CD4-positive, alpha-beta T cell treated with Interferon gamma for 1 hour (primary cell): ENCODE results near the gene HSF2BP.
"Not testable (repeated sequence)": the region's sequence is repeated elsewhere in the genome, so short reads cannot be mapped to it uniquely, and the experiment has no call there.

Source experiments
- DNase-seq: peaks from one replicate; pipeline ENCODE4 v3.0.0-alpha.2; 2020

HSF2BP gene

GRCh38 chr21:43616861-43617260 lies 42.4 kb downstream of the HSF2BP start:
- DNase-seq: not testable (repeated sequence)

DNA sequence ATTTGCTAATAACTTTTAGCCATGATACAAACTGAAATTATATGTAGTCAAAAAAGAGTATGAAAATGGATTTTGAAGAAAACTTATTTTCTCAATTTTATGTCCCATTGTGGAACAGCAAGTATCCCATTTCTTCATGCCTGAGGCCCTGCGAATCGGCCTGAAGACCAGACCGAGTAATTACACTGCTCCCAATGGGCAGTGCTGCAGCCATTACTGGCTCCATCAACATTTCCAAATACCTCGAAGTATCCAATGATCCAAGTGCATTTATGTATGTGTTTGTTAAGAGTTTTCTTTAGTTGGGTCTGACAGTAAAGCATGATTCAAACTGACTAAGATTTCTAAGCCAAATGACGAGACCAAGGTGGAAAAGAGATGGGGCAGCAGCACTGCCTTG lies 44.4 kb downstream of the HSF2BP start:
- DNase-seq: no peak

DNA sequence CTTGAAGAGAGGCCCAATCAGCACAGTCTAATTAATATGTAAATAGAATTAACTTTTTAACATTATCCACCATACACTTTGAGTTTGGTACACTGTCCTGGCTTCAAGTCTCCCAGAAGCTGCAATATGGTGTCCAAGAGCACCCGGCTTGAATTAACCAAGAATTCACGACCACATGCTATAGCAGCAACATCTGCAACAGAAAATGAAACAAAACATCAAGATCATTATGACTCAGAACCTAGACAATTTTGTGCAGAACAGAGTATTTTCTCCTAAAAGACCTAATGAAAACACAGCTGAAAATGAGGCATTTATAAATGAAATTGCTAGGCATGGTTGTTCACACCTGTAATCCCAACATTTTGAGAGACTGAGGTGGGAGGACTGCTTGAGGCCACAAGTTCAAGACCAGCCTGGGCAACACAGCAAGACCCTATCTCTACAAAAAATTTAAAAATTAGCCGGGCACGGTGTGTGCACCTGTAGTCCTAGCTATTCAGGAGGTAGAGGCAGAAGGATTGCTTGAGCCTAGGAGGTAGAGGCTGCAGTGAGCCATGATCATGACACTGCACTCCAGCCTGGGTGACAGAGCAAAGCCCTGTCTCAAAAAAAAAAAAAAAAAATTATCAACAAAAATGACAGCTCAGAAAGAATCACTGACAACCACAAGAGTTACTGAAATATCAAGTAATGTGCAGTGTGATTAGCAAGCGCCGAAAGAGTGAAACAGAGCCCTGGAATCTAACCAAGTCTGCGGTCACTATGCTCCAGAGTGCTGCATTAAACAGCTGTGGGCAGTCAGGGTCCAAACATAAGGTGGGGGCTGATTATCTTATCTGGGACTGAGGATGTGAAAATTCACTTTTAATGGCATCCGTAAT lies 45.3 kb downstream of the HSF2BP start:
- no peak for DNase-seq

DNA sequence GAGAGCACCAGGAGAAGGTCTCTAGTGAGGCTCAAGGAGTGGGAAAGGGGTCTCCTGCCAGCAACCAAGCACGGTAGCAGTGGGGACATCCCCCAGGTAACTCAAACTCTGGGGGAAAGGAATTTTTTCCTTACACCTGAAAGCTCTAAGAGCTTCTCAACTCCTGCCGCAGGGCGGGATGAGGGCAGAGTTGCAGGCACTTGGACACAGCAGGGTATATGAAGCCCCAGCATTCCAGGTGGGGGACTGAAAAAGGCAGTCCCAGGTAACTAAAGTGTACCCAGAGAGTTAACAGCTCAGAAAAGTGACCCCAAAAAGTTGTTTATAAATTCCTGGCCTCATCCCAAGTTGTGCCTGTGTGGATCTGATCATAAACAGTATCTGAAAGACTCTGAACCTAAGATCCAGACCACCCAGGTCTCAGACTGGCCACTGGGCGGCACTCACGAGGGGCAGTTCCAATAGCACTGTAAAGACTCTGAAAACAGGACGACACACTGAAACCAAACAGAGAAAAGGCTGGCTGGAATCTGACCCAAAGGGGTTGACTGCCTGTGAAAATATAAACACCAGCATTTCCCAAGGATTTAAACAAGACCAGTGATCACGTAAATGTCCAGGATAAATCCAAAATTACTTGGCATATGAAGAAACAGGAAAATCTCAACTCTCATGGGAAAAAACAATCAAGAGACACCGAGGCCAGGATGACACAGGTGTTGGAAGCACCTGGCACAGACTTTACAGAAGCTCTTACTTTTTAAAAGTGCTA lies 47.5 kb downstream of the HSF2BP start:
- DNase-seq: peak; percentile 14

- DNase-seq: no peak
Observed at GRCh38 chr21:43609501-43610340, 49.6 kb downstream of the HSF2BP start.

GRCh38 chr21:43608664-43609063 lies 50.6 kb downstream of the HSF2BP start:
- no peak for DNase-seq

GRCh38 chr21:43608225-43608624 lies 51.1 kb downstream of the HSF2BP start:
- no peak for DNase-seq

- no peak for DNase-seq
Observed at GRCh38 chr21:43605320-43606215, 53.7 kb downstream of the HSF2BP start.

DNA sequence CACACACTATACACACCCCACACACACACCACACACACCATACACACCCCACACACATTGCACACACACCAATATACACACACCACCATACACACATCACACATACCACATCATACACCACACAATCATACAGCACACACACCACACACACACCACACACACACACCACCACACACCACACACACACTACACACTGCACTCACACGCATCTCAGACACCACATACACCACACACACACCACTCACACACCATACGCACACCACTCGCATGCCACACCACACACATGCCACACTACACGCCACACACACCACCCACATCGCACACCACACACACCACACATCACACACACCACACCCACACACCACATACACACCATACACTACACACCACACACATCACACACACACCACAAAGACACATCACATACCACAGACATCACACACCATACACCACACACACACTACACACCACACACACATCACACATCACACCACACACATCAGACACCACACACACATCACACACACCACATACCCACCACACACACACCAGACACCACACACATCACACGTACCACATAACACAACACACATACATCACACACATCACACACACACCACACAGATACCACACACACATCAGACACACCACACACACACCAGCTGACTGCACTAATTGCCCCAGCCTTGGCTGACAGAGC lies 54.6 kb downstream of the HSF2BP start:
- DNase-seq: no peak

GRCh38 chr21:43603641-43604504 lies 55.4 kb downstream of the HSF2BP start:
- no peak for DNase-seq

DNA sequence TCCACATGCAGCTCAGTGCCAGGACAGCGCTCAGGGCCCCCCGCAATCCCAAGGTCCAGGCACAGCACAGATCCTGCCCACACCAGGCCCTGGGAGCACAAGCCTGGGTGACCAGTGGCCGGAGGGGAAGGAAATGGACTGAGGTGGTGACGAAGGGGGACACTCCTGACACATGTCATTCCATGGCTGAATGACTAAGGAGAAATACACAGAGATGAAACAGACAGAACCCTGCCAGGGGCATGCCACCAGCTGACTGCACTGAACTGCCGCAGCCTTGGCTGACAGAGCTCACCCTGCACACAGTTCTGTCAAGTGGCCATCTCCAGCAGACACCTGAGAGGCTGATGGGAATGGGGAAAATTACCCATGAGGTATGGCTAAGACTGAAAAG lies 56.1 kb downstream of the HSF2BP start:
- peak; percentile 5 for DNase-seq

DNA sequence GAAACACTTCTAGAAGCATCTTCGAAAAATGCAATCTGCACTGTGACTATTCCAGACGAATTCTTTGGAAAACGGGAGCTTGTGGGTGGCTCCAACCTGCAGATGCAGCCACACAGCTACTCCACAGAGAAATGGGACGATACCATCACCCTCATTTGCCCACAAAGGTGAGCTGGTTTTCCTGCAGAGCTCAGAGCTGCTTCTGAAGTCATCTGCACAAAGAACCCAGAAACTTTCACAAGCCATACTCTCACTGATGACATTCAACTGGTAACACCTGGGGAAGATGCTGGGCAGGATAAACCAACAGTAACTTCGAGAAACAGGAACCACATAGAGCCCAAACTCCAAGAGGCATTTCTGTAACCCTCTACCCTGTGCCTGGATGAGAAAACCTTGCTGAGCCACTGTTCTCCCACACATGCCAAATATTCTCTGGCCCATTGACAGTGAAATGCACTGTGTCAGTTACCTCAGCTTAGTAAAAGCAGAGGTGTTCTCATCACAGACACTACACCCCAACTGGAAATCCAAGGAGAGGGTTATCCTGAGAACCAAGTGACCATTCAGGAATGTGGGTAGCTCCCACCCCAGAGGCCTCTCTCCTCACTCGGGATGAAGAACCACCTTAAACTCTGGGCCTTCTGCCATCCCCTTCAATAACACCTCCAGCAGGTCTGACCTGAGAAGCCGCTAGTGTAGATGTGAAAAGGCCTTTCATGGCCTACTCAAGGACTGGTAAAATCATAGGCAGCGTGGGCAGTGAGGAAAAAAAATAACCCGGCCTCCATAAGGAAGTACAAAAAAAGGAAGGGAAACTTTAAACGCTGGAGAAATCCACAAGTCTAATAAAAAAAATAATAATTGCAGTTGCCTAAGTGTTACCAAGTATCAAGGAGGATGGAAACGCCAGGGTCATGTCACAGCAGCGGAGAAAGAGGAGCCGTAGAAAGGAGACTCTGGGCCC lies 56.7 kb downstream of the HSF2BP start:
- DNase-seq: no peak

- no peak for DNase-seq
Observed at GRCh38 chr21:43600642-43601402, 58.5 kb downstream of the HSF2BP start.

- no peak for DNase-seq
Observed at GRCh38 chr21:43599728-43600127, 59.6 kb downstream of the HSF2BP start.

DNA sequence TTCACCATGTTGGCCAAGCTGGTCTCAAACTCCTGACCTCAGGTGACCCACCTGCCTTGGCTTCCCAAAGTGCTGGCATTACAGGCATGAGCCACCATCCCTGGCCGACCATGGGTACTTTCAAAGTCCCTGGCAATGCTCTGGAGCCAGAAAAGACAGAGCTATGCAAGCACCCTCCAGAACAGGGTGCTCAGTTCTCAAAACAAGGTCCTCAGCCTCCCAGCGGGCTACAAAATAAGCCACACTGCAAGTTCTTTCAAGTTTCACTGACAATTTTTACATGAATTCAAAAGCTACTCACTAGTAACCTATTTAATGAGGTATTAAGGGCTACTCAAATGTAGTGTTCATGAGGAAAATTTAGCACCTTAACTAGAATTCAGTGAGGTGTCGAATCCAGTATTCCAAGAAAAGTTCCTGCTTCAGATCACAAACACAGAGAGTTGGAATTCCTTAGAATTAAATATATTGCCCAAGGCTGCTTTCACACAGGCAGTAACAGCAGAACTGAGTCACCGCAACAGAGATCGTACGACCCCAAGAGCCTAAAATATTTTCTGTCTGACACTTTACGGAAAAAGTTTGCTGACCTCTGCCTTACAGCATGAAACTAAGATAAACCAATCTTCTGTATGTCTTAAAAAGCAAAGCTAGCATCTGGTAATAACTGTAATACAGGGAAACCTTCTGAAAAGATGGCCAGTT lies 60.7 kb downstream of the HSF2BP start:
- DNase-seq: no peak

DNA sequence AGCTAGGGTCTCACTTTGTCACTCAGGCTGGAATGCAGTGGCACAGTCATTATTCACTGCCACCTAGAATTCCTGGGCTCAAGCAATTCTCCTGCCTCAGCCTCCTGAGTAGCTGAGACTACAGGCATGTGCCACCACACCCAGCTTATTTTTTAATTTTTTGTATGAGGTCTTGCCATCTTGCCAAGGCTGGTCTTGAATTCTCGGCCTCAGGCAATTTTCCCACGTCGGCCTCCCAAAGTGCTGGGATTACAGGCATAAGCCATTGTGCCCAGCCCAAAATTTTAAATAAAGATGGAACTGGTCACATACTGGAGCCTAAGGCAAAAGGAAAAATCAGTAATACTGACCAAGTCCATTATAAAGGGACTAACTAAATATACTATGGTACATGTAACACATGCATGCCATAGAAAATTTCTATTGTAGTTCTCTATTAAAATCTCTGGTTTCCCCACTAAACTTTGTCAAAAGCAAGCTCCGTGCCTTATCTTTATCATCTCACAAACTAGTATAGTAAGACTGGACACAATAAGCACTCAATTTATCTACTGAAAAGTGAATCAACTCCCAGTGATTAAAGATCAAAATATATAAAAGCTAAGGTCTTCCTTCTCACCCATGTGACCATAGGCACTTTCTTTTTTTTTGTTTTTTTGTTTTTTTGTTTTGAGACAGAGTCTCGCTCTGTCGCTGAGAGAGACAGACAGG lies 61.6 kb downstream of the HSF2BP start:
- no peak for DNase-seq

GRCh38 chr21:43597052-43597451 lies 62.2 kb downstream of the HSF2BP start:
- DNase-seq: no peak
